Measurements from ENCODE around the gene RRH.

The RRH gene

DNA sequence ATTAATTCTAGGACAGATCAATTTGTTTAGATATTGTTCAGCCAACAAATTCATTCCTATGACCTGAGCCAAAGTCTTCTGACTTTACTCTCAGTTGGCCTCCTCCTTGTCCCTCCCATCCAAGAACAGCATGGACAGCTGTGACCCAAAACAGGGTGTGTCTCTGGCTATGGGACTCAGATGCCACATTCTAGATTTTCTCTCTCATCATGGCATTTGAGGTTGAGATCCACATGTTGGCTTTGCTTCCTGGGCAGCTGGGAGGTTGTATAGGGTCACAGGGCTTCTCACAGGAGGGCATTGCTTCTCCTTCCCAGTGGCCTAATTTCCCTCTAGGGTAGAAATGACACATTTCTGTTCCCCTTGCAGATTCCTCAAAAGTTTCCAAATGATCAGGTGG lies 62.3 kb downstream of the RRH start:
- DNase-seq: no peak

Data from HCEC 1CT (cell line).